MM.1S (cell line): ENCODE measurements around the gene CROCC2.

Experiments
- DNase-seq: peaks from one replicate; pipeline ENCODE4 v3.0.0-alpha.2; 2015
- H2AFZ ChIP-seq: fragments of 300-600 bp; sonication (generic); 2 replicates; pipeline ENCODE4 v1.6.0; 2016; ENCODE audit warnings: antibody characterized with exemption, low read length
- H3F3A ChIP-seq: fragments of 300-600 bp; sonication (generic); 2 replicates; pipeline ENCODE4 v1.6.1; 2016; ENCODE audit warnings: mild to moderate bottlenecking, antibody characterized with exemption, low read length, moderate library complexity, mixed read lengths; ENCODE audit not compliant: insufficient read depth
- H3K27ac ChIP-seq: fragments of 300-600 bp; sonication (generic); 2 replicates; pipeline ENCODE4 v1.5.1; 2016; ENCODE audit warnings: mild to moderate bottlenecking, low read length
- H3K27me3 ChIP-seq: fragments of 300-600 bp; sonication (generic); replicated peaks from 2 replicates; pipeline ENCODE4 v1.6.0; 2016; ENCODE audit warnings: low read length; ENCODE audit not compliant: insufficient read depth
- H3K36me3 ChIP-seq: fragments of 300-600 bp; sonication (generic); replicated peaks from 2 replicates; pipeline ENCODE4 v1.6.1; 2016; ENCODE audit warnings: mild to moderate bottlenecking, low read length, mixed read lengths; ENCODE audit not compliant: insufficient read depth
- H3K4me1 ChIP-seq: fragments of 300-600 bp; sonication (generic); 2 replicates; pipeline ENCODE4 v1.6.1; 2016; ENCODE audit warnings: low read length, mixed read lengths
- H3K4me2 ChIP-seq: fragments of 300-600 bp; sonication (generic); 2 replicates; pipeline ENCODE4 v1.6.0; 2016; ENCODE audit warnings: low read depth, low read length
- H3K4me3 ChIP-seq: fragments of 300-600 bp; sonication (generic); 2 replicates; pipeline ENCODE4 v1.5.1; 2016; ENCODE audit warnings: low read length, mixed read lengths
- H3K79me2 ChIP-seq: fragments of 300-600 bp; sonication (generic); 2 replicates; pipeline ENCODE4 v1.6.1; 2016; ENCODE audit warnings: mixed run types, low read length, mixed read lengths
- H3K9ac ChIP-seq: fragments of 300-600 bp; sonication (generic); 2 replicates; pipeline ENCODE4 v1.6.1; 2016; ENCODE audit warnings: low read length, mixed read lengths
- H3K9me2 ChIP-seq: fragments of 300-600 bp; sonication (generic); replicated peaks from 2 replicates; pipeline ENCODE4 v1.6.1; 2016; ENCODE audit warnings: mild to moderate bottlenecking, low read length, mixed read lengths; ENCODE audit not compliant: insufficient read depth
- H3K9me3 ChIP-seq: fragments of 300-600 bp; sonication (generic); replicated peaks from 2 replicates; pipeline ENCODE4 v1.6.1; 2016; ENCODE audit warnings: mild to moderate bottlenecking, low read length, mixed read lengths; ENCODE audit not compliant: insufficient read depth
- H4K20me1 ChIP-seq: fragments of 300-600 bp; sonication (generic); 2 replicates; pipeline ENCODE4 v1.6.1; 2016; ENCODE audit warnings: mild to moderate bottlenecking, low read length, moderate library complexity, mixed read lengths; ENCODE audit not compliant: insufficient read depth
- CTCF ChIP-seq: fragments of 300-600 bp; sonication (generic); IDR thresholded peaks from 2 replicates; pipeline ENCODE4 v1.5.1; 2016; ENCODE audit warnings: antibody characterized with exemption, low read length, mixed read lengths
- EZH2 ChIP-seq: fragments of 300-600 bp; sonication (generic); optimal IDR thresholded peaks from 2 replicates; pipeline ENCODE3; 2017; ENCODE audit warnings: low read depth, mild to moderate bottlenecking, antibody characterized with exemption, low read length, mixed read lengths
- EZH2phosphoT487 ChIP-seq: fragments of 300-600 bp; sonication (generic); IDR thresholded peaks from 2 replicates; pipeline ENCODE4 v1.6.1; 2018; ENCODE audit warnings: antibody characterized with exemption, low read length

CROCC2 gene

GRCh38 chr2:240962300-240963064, 56.3 kb downstream of the CROCC2 start:
- Histone ChIP-seq H3K27me3 (peaks cover 26% of the 10 kb centered on the region), H3K36me3 (no peaks in the 10 kb centered on the region), H3K9me2 (no peaks in the 10 kb centered on the region), H2AFZ (no peak overlapping the region), H3K4me3 (no peak overlapping the region), H3K4me1 (no peaks in the 10 kb centered on the region), H3K4me2 (no peak overlapping the region), H3K79me2 (no peaks in the 10 kb centered on the region), H3K9me3 (no peaks in the 10 kb centered on the region), H3K9ac (no peak overlapping the region), H4K20me1 (no peaks in the 10 kb centered on the region), H3K27ac (no peak overlapping the region), H3F3A (no peaks in the 10 kb centered on the region)
- no peak for DNase-seq
- no peak for TF ChIP-seq EZH2
- TF ChIP-seq CTCF: no peak
- TF ChIP-seq EZH2phosphoT487: no peak

DNA sequence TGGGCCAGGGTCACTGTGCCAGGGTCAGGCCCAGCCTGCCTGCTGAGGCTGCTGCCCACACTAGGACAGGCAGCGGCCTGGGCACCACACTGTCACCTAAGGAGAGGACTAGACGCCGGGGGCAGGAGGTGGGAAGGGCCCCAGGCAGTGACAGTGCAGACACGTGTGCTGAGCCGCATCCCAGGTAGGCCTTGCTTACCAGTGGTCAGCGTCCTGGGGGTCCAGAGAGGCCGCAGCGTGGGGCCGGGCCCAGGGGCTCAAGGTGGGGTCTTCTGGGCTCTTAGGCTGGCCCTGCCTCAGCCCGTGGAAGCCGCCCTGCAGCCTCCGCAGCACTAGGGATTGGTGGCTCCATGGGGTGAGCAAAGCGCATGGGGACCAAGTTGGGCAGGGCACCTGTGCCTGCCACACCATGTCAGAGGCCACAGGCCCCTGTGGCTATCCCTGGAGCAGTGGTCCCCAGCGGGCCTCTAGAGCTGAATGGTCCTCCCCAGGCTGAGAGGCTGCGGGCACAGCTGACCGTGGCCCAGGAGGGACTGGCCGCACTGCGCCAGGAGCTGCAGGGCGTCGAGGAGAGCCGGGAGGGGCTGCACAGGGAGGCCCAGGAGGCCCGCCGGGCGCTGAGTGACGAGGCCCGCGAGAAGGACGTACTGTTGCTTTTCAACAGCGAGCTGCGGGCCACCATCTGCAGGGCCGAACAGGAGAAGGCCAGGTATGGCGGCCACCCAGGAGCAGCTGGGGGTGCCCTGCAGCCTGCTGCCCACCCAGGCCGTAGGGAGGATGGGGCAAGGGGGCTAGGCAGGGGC, 57.1 kb downstream of the CROCC2 start:
- Histone ChIP-seq H3F3A (no peaks in the 10 kb centered on the region), H2AFZ (no peak overlapping the region), H3K79me2 (no peaks in the 10 kb centered on the region), H3K27ac (no peak overlapping the region), H3K4me2 (no peak overlapping the region), H3K4me1 (no peaks in the 10 kb centered on the region), H3K9me2 (no peaks in the 10 kb centered on the region), H3K9me3 (no peaks in the 10 kb centered on the region), H3K4me3 (no peak overlapping the region), H3K27me3 (peaks cover 18% of the 10 kb centered on the region), H3K36me3 (no peaks in the 10 kb centered on the region), H4K20me1 (no peaks in the 10 kb centered on the region), H3K9ac (no peak overlapping the region)
- no peak for DNase-seq
- no peak for TF ChIP-seq EZH2phosphoT487
- no peak for TF ChIP-seq EZH2

GRCh38 chr2:240963868-240964703, 58.0 kb downstream of the CROCC2 start:
- Histone ChIP-seq H3K9me2 (no peaks in the 10 kb centered on the region), H3K4me2 (peak overlapping the region; percentile 27; the same call in 1 of the 2 replicates), H3K4me1 (no peaks in the 10 kb centered on the region), H3K27me3 (peaks cover 10% of the 10 kb centered on the region), H3K9ac (no peak overlapping the region), H3F3A (no peaks in the 10 kb centered on the region), H4K20me1 (no peaks in the 10 kb centered on the region), H3K79me2 (no peaks in the 10 kb centered on the region), H2AFZ (peak overlapping the region; percentile 63), H3K4me3 (peak overlapping the region; percentile 41; the same call in 1 of the 2 replicates), H3K9me3 (no peaks in the 10 kb centered on the region), H3K36me3 (no peaks in the 10 kb centered on the region), H3K27ac (no peak overlapping the region)
- DNase-seq: no peak
- TF ChIP-seq EZH2phosphoT487: no peak
- no peak for TF ChIP-seq CTCF
- TF ChIP-seq EZH2: no peak
